Gastroesophageal sphincter (tissue), 3 donors: ENCODE data around the gene EFHC2.

Experiments used
- POLR2A ChIP-seq, 2 donors: fragments of 450-650 bp; IDR thresholded peaks; one replicate each; pipeline ENCODE4 v1.6.1; 2017; ENCODE audit warnings: antibody characterized with exemption in 2 of 2, mild to moderate bottlenecking in 2 of 2, moderate library complexity in 1 of 2
- TF ChIP-seq, protein P1 (sequence below), 4 experiments: fragments of 200-600 bp in 2 of 4; fragments of 450-650 bp in 2 of 4; sonication (generic) in 1 of 4; IDR thresholded peaks; one replicate each; pipeline ENCODE4 v1.5.1; 2017 to 2019; ENCODE audit warnings: antibody characterized with exemption in 4 of 4, mild to moderate bottlenecking in 2 of 4, moderate library complexity in 2 of 4

DNA sequence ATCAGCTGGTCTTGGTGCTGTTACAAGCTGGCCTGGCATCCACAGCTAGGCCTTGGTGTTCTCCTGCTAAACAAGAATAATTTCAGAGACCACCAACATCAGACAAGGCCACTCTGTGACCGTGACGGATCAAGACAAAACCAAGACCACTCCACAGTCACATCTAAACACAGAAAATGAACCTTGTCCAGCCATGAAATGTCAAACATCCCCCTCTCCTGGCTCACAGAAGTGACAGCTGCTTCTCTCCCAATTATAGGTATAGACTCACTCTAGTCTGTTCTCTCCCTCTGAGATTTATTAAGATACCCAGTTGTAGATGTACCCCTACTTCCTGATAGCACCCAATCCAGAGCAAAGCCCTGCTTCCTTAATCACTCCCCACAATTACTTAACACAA lies 40.4 kb downstream of the EFHC2 start:
- TF ChIP-seq, protein P1, sequence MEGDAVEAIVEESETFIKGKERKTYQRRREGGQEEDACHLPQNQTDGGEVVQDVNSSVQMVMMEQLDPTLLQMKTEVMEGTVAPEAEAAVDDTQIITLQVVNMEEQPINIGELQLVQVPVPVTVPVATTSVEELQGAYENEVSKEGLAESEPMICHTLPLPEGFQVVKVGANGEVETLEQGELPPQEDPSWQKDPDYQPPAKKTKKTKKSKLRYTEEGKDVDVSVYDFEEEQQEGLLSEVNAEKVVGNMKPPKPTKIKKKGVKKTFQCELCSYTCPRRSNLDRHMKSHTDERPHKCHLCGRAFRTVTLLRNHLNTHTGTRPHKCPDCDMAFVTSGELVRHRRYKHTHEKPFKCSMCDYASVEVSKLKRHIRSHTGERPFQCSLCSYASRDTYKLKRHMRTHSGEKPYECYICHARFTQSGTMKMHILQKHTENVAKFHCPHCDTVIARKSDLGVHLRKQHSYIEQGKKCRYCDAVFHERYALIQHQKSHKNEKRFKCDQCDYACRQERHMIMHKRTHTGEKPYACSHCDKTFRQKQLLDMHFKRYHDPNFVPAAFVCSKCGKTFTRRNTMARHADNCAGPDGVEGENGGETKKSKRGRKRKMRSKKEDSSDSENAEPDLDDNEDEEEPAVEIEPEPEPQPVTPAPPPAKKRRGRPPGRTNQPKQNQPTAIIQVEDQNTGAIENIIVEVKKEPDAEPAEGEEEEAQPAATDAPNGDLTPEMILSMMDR (IDR thresholded peaks at IDR 0.05) = no peak
- no peak for TF ChIP-seq POLR2A (IDR thresholded peaks at IDR 0.05)
